COLO829 (cell line): Measurements from ENCODE around the gene HMOX1.

Experiments used
- DNase-seq: peaks from one replicate; pipeline ENCODE4 v3.0.0; 2012; ENCODE audit warnings: low spot score

Gene HMOX1, protein sequence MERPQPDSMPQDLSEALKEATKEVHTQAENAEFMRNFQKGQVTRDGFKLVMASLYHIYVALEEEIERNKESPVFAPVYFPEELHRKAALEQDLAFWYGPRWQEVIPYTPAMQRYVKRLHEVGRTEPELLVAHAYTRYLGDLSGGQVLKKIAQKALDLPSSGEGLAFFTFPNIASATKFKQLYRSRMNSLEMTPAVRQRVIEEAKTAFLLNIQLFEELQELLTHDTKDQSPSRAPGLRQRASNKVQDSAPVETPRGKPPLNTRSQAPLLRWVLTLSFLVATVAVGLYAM

GRCh38 chr22:35380537-35381423 is at the start of gene HMOX1:
Gene HMOX1 (plus strand): TSS chr22:35381096. CDS start chr22:35381174, 78 bp downstream.
- peak; percentile 82 for DNase-seq

DNA sequence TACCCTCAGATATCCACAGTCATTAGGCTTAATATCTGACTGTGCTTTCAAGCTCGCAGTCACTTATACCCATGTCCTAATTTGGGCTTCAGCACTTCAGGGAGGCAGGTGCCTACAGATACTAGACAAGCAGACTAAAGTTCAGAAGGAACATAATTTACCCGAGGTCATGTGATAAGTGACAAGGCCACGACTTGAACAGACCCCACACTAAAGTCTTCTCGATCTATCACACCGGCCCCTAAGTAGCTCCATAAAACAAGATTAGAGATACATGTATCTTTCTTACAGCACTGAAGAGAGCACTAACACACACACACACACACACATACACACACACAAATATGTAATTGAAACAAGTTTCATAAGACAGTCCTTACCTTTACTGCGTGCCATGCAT is 48.6 kb upstream of the HMOX1 start:
- no peak for DNase-seq

DNA sequence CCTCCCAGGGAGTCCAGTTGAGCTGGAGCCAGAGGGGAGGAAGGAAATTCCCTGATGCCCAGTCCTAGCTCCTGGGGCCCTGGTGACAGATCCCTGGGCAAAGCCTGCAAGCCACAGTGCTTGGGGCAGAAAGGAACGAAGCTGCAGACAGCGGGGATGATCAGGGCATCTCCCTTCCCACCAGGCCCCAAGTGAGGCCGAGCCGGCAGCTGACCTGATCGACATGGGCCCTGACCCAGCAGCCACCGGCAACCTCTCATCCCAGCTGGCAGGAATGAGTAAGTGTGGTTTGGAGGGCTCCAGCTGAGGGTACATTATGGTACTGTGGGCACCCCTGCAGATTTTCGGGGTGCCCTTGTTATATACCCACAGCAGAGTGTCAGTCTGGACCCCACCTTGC is 47.7 kb upstream of the HMOX1 start:
- no peak for DNase-seq

DNA sequence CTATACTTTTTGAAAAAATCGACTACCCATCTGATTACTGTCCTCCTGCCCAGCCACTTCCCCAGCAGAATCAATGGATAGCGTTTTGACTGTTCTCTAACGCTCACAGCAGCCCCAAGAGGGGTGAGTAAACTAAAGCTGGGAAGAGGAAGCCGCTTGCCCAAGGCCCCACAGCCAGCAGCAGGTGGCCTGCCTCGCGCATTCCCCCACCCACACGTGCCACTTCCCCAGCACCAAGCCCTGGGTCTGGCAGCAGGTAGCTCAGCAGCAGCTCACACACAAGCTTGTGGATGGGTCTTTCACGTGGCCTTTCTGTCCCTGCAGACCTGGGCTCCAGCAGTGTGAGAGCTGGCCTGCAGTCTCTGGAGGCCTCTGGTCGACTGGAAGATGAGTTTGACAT is 46.9 kb upstream of the HMOX1 start:
- no peak for DNase-seq

GRCh38 chr22:35335468-35335867 is 45.4 kb upstream of the HMOX1 start:
- DNase-seq, result no peak

DNA sequence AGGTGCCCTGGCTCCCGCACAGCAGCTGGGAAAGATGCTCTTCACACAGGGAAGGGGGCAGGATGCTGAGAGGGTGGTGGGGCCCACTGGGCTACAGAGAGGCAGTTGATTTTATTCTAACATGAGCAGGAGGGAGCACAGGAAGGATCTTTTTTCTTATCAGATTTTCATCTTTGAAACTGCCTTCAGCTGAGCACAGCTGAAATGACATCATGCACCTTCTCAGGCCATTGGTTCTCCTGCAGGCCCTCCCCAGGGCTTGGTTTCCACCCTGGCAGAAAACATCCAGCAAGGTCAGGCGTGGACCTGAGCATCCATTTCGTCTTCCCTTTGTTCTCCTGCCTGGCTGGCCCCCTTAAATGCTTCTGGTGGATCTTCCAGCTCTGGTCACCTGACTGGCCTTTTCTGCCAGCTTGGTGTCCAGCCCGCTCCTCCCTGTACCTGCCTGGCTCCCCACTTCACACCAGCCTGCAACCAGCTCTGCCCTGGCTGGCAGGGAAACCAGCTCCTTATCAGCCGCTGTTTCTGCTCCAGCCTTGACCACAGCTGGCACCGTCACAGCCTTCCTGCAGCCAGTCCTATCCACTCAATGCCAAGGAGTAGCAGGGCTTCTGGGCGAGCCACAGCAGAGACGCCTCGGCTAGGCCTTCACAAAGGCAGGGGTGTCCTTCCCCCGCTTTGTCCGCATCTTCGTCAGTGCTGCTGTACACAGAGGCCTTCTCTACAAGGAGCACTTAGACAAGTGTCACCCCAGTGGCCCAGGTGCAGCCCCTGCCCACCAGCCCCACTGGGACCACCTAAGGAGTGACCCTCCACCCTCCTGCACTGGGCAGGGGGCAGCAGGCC is 44.7 kb upstream of the HMOX1 start:
- DNase-seq, result no peak

- DNase-seq, result no peak
Observed at GRCh38 chr22:35337932-35338331, 43.0 kb upstream of the HMOX1 start.

DNA sequence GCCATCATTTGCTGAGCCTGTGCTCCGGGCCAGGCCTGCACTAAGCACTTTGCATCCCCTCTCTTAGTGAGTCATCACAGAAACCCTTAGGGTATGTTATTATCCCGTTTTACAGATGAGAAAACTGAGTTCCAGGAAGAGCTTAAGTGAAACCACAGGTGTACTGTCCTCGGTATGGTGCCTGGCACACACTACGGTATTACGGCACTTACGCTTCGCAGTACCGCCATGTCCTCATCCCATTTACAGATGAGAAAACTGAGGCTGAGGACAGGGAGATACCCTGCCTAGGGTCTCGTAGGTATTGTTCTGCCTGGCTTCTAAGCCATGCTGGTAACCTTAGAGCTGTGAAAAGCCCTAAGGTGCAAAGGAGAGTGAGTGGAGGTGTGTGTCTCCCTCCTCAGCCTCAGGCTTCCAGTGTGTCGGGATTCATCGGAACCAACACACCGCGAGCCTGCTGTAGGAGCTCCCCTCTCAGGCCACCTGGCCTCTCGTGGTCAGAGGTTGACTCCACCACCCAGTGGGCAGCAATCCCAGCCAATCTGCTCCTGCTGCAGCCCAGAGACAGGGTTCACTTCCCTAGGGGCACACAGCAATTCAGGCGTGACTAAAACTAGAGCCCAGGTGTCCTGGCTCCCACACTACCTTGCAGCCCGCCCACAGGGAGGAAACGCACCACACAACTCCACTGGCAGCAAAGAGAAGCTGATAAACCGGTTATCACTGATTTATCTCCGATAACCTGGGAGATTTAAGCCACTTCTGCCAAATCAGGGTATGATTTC is 39.6 kb upstream of the HMOX1 start:
- no peak for DNase-seq

GRCh38 chr22:35342390-35342789 is 38.5 kb upstream of the HMOX1 start:
- DNase-seq, result no peak

GRCh38 chr22:35343664-35344550 is 37.0 kb upstream of the HMOX1 start:
- DNase-seq, result no peak

DNA sequence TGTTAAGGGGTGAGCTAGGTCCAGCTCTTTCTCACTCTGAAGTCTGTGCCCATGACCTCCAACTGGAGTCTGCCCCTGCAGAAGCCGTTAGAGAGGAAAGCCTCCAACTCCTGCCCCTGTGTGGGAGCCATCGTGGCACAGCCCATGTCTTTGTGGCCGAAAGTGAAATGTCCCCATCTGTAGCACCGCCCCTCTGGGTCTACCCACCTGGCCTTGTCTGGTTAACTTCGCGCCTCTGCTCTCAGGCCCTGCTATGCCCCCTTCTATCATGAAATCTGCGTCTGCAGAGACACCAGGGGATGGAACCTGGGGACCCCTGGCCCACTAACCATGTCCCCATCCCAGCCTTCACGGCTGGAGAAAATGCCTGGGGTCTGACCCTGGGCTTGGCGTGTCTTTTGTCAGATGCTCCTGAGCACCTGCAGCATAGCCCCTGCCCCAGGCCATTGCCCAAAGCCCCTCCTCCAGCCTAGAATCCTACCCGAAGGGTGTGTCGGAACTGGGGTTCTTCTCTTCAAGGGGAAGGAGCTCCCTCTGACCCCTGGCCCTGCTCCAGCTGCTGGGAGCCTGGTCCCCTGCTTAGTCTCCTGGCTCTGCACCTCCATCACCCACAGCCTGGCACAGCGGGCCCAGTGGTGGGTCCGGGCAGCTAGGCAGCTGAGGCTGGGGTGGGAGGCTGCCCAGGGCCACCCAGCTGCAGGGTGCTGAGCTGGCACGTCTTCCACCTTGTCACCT is 35.8 kb upstream of the HMOX1 start:
- DNase-seq, result no peak

DNA sequence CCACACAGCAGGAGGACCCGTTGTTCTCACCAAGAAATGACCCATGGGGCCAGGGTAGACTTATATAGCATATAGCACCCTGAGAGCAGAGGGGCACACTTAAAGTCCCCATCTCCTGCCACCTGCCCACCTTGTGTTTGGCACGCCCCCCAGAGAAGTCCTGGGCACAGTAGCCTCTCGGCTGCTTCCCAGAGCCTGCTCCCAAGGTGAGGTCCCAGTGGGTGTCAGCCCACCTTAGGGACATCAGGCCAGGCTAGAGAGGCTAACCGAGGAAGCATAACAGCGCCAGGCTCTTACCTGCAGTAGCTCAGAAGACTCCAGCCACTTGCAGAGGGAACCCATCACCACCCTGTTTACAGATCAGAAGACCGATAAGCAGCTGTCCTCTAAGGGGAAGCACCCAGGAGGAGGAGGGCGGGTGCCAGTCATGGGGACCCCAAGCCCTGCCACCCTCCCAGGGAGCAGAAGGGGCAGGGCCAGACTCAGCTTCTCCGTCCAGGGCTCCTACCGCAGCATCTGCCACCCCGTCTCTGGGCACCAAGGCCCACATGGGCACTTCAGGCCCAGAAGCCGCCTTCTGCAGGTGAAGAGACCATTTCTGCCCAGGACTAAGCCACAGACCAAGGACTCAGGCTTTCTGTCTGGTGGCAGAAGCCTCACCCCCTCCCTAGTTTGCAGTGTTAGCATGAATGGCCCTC is 34.9 kb upstream of the HMOX1 start:
- DNase-seq, result no peak

DNA sequence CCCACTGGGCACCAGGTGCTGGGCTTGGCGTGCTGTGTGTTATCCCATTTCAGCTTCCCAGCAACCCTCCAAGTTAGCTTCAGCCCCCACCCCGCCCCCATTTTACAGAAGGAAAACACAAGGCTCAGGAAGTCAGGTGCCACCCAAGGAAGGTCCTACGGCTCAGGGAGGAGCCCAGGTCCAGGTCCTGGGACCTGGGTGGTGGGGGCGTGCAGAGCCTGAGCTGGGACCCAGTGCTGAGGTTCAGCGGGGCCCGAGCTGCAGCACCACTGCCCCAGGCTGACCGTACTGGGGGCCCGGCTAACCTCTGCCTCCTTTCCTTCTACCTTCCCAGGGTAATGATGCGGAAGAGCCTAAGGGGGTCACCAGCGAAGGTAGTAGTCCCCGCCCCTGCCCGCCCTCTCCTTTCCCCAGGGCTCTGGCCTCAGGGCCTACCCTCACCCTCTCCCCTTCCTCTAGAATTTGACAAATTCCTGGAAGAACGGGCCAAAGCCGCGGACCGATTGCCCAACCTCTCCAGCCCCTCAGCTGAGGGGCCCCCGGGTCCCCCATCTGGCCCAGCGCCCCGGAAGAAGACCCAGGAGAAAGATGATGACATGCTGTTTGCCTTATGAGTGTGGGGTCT is 34.2 kb upstream of the HMOX1 start:
- no peak for DNase-seq

DNA sequence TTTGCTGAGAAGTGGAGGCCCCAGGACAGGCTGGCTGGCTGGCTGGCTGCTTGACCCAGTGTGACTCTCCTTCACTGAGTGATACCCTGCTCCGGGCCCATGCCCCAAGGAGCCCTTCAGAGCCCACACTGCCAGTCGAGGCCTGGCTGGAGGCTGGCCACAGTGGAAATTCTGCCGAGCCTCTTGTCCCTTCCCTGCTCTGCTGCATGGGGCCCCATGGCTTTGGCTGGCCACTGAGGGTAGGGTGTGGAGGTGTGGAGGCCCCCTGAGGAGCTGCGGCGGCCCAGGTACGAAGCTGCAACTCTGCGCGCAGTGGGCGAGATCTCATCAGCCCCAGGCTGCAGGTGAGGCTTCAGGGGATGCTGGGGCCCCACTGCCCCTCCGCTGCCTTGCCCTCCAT is 33.4 kb upstream of the HMOX1 start:
- no peak for DNase-seq

DNA sequence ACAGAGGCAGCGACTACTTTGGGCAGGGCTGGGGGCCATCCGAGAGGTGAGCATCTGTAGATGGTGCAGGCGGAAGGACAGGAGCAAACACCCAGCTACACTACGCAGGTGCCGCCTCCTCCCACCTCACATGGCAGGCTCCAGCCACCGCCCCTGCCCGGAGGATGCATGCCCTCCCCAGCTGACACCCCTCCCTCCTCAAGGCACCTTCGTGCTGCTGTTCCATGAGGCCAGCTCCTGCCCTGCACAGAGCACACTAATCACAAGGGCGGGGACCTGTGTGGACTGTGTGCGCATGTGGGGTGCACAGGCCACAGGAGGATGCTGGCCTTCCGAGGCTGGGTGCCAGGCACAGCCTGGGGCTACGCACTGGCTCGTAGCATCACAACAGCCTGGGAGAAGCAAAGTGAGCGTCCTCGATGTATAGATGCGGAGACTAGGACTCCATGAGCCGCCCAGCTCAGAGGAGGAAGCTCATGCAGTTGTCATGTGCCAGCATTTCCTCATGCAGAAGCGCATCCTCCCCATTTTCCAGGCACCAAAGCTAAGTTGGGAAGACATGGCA is 32.8 kb upstream of the HMOX1 start:
- DNase-seq, result no peak

DNA sequence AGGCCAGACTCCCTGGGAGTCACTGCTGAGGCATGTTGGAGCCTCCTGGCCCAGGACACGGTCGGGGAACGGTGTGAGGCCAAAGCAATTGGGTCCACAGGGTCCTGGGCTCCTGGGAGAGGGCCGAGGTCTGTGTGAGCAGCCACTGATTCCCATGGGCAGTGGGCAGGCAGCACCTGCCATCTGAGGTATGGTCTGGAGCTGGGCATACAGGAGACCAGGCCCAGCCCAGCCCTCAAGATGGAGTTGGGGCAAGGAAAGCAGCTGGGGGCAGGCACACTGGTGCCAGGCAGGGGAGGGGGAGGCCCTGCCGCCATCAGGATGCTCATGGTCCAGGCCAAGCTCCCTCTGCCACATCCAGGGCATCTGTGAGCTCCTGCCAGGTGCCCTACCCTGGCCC is 32.2 kb upstream of the HMOX1 start:
- no peak for DNase-seq

DNA sequence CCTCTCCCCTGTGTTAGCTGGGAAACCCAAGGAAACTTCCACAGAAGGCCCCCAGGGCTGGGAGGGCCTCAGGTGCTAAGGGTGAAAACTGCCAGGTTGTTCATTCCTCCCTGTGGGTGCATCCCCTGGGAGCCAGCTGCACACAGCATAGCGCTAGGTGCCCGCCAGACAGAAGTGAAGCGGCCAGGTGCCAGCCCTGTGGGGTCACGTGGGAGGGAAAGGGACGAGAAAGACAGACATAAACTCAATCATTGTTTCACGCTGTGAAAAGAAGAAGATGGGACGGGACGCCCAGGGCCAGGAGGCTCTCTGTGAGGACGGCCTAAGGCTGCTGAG is 31.6 kb upstream of the HMOX1 start:
- DNase-seq, result no peak

DNA sequence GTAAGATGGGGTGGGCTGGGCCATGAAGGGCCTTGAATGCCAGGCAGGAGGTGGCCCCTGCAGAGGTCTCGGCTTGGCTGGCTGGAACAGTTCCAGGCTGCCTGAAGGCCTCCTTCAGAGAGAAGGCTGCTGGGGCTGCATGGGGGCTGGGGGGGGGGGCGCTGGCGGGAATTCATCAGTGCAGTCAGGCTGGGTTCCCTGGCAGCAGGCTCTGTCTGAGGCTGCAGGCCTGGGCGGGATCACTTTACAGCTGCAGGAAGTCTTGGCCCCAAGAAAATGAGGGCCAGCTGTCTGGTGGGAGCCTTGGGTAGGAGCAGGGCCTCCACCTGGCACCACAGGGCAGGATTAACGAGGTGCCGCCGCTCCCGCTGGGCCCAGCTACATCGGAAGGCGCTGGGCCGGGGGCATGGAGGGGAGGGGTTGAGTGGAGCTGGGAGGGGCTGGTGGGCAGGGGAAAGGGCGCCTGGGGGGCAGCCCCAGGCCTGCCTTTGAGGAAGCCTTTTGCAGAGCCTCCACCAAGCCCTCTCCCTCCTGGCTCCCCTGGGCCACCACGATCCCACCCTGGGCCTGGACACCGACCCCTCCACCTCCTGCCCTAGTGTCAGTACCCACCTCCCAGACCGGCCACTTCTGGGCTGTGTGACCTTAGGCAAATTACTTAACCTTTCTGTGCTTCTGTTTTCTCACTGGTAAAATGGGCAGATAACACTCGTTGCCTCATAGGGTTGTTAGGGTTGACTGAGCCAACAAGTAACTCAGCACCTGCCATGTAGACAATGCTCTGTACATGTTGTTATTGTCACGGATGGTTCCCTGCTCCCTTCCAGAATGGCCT is 31.0 kb upstream of the HMOX1 start:
- no peak for DNase-seq
